K562 (cell line): Measurements from ENCODE around the gene LAMA5. TPM values are rescaled to one million over a fixed set of nuclear protein-coding genes. Genes with fewer than 3 reads are reported as not detected.

ENCODE experiments used
- AFF1 ChIP-seq, 2 experiments: fragments of 450-650 bp; IDR thresholded peaks; 2 replicates each; pipeline ENCODE4 v1.6.1; 2018; ENCODE audit warnings: mild to moderate bottlenecking in 2 of 2, low read depth in 1 of 2; ENCODE audit not compliant: partially characterized antibody in 2 of 2
- CHD4 ChIP-seq: fragments of 200-600 bp; sonication (generic); IDR thresholded peaks from 3 replicates; pipeline ENCODE4 v1.6.1; 2012; ENCODE audit warnings: low read depth, mild to moderate bottlenecking, mixed read lengths, low read length, inconsistent platforms; ENCODE audit not compliant: insufficient read depth, insufficient replicate concordance, poor library complexity, severe bottlenecking
- NFIC ChIP-seq: fragments of 450-650 bp; IDR thresholded peaks from 2 replicates; pipeline ENCODE4 v1.6.1; 2017; ENCODE audit warnings: mild to moderate bottlenecking, inconsistent platforms
- NR2C1 ChIP-seq, 2 experiments: fragments of 450-650 bp; IDR thresholded peaks; 2 replicates each; pipeline ENCODE4 v1.6.1; 2017; ENCODE audit warnings: mild to moderate bottlenecking in 2 of 2, antibody characterized with exemption in 1 of 2, inconsistent platforms in 1 of 2, missing compliant biosample characterization in 1 of 2, missing genetic modification characterization in 1 of 2
- SIN3A ChIP-seq, 2 experiments: fragments of 150-350 bp in 1 of 2; IDR thresholded peaks; 2 replicates each; pipeline ENCODE4 v1.6.1; 2011 to 2016; ENCODE audit warnings: borderline replicate concordance in 2 of 2, low read depth in 2 of 2, low read length in 2 of 2, mild to moderate bottlenecking in 2 of 2, moderate library complexity in 2 of 2; ENCODE audit not compliant: control insufficient read depth in 1 of 2
- SMAD1 ChIP-seq: fragments of 150-350 bp; IDR thresholded peaks from 2 replicates; pipeline ENCODE4 v1.6.1; 2014; ENCODE audit warnings: low read length, low read depth; ENCODE audit not compliant: partially characterized antibody
- SMARCB1 ChIP-seq: IDR thresholded peaks from 2 replicates; pipeline ENCODE4 v1.6.1; 2011; ENCODE audit warnings: improper control_type of control experiment, low read depth; ENCODE audit not compliant: insufficient read length
- TSC22D4 ChIP-seq: fragments of 450-650 bp; IDR thresholded peaks from 2 replicates; pipeline ENCODE4 v1.6.1; 2016; ENCODE audit warnings: missing genetic modification characterization, missing biosample characterization, control low read depth
- XRCC3 ChIP-seq: fragments of 450-650 bp; IDR thresholded peaks from 2 replicates; pipeline ENCODE4 v1.6.1; 2017; ENCODE audit warnings: mild to moderate bottlenecking, moderate library complexity
- ZNF507 ChIP-seq: conservative IDR thresholded peaks from 2 replicates; pipeline ENCODE4 v1.6.1; 2017; ENCODE audit warnings: missing genetic modification characterization, missing compliant biosample characterization
- ZNF830 ChIP-seq: fragments of 250-450 bp; sonication (Bioruptor Pico); IDR thresholded peaks from 2 replicates; pipeline ENCODE4 v1.5.0; 2021; ENCODE audit warnings: mild to moderate bottlenecking
- ZZZ3 ChIP-seq: fragments of 450-650 bp; IDR thresholded peaks from 2 replicates; pipeline ENCODE4 v1.6.1; 2016; ENCODE audit warnings: antibody characterized with exemption, mild to moderate bottlenecking, moderate library complexity
- polyA plus RNA-seq, 8 experiments: library from polyadenylated mRNA; depleted of rRNA in 4 of 8; stranded (reverse) in 5 of 8; unstranded in 3 of 8; fragments of >200 nt; fragmentation: Nextera tagmentation in 2 of 8; fragmentation: Illumina TruSeq in 1 of 8; extraction: Ambion mirVana in 2 of 8; extraction: Trizol in 1 of 8; gene quantifications; 2 replicates each; pipeline versions ENCODE4 v1.2.1 to v1.2.3, GENCODE V29; 2011 to 2014; ENCODE audit warnings: inconsistent platforms in 1 of 8, missing spikeins in 1 of 8
- total RNA-seq, 7 experiments: library from RNA; depleted of rRNA in 6 of 7; stranded (reverse); fragments of >200 nt in 6 of 7; fragmentation: Illumina TruSeq in 2 of 7; extraction: Trizol in 2 of 7; gene quantifications; 2 replicates each; pipeline versions ENCODE4 v1.2.1 to v1.2.3, GENCODE V29; 2011 to 2021; ENCODE audit warnings: low replicate concordance in 1 of 7
- TF ChIP-seq, protein P1 (sequence below): fragments of 450-650 bp; IDR thresholded peaks from 2 replicates; pipeline ENCODE4 v1.6.1; 2017; ENCODE audit warnings: antibody characterized with exemption
- TF ChIP-seq, protein P2 (sequence below): IDR thresholded peaks from 2 replicates; pipeline ENCODE4 v1.6.1; 2011; ENCODE audit not compliant: insufficient read length; ENCODE audit errors: extremely low read depth
- TF ChIP-seq, protein P3 (sequence below), 3 experiments: fragments of 200-800 bp in 1 of 3; fragments of 250-450 bp in 1 of 3; fragments of 450-650 bp in 1 of 3; sonication (Bioruptor Pico) in 1 of 3; sonication (Bioruptor generic) in 1 of 3; formaldehyde crosslinking in 1 of 3; IDR thresholded peaks; 2 replicates each; pipeline versions ENCODE4 v1.6.1 to v1.8.0; 2016 to 2022; ENCODE audit warnings: mild to moderate bottlenecking in 2 of 3, missing genetic modification characterization in 2 of 3, missing compliant biosample characterization in 1 of 3, moderate library complexity in 1 of 3

Gene LAMA5
- total and polyA plus RNA-seq, 9 of the 15 experiments (the other 6 are each of a cell fraction or from before 2014, with no cell fraction given), result 0.31 to 101 (median 7.8) TPM

GRCh38 chr20:62406635-62407176 lies 39.6 kb upstream of the LAMA5 start (continued):
- TF ChIP-seq SIN3A (IDR thresholded peaks at IDR 0.05; ENCODE audit: borderline replicate concordance in 2 of 2, control insufficient read depth in 1 of 2, low read depth in 2 of 2, low read length in 2 of 2), result 0 out of 4 replicates have a peak, but pooled peaks of 1 of the 2 experiments have one; percentile 5
- TF ChIP-seq SMAD1, result no peak
- TF ChIP-seq, protein P1, sequence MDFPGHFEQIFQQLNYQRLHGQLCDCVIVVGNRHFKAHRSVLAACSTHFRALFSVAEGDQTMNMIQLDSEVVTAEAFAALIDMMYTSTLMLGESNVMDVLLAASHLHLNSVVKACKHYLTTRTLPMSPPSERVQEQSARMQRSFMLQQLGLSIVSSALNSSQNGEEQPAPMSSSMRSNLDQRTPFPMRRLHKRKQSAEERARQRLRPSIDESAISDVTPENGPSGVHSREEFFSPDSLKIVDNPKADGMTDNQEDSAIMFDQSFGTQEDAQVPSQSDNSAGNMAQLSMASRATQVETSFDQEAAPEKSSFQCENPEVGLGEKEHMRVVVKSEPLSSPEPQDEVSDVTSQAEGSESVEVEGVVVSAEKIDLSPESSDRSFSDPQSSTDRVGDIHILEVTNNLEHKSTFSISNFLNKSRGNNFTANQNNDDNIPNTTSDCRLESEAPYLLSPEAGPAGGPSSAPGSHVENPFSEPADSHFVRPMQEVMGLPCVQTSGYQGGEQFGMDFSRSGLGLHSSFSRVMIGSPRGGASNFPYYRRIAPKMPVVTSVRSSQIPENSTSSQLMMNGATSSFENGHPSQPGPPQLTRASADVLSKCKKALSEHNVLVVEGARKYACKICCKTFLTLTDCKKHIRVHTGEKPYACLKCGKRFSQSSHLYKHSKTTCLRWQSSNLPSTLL, result no peak
- TF ChIP-seq TSC22D4 (tag), result no peak
- TF ChIP-seq CHD4, result no peak
- no peak for TF ChIP-seq SMARCB1
- TF ChIP-seq AFF1 (IDR thresholded peaks at IDR 0.05; ENCODE audit: low read depth in 1 of 2, partially characterized antibody in 2 of 2), result no peak
- TF ChIP-seq ZZZ3, result no peak
- TF ChIP-seq ZNF830 (CRISPR knock-in tag), result no peak
- no peak for TF ChIP-seq ZNF507 (tag)
- peak; percentile 59 for TF ChIP-seq NFIC
- TF ChIP-seq, protein P2, sequence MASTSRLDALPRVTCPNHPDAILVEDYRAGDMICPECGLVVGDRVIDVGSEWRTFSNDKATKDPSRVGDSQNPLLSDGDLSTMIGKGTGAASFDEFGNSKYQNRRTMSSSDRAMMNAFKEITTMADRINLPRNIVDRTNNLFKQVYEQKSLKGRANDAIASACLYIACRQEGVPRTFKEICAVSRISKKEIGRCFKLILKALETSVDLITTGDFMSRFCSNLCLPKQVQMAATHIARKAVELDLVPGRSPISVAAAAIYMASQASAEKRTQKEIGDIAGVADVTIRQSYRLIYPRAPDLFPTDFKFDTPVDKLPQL, result no peak
- no peak for TF ChIP-seq NR2C1 (IDR thresholded peaks at IDR 0.05)
- TF ChIP-seq NR2C1 (tag; IDR thresholded peaks at IDR 0.05), result no peak
- no peak for TF ChIP-seq XRCC3
- TF ChIP-seq, protein P3, sequence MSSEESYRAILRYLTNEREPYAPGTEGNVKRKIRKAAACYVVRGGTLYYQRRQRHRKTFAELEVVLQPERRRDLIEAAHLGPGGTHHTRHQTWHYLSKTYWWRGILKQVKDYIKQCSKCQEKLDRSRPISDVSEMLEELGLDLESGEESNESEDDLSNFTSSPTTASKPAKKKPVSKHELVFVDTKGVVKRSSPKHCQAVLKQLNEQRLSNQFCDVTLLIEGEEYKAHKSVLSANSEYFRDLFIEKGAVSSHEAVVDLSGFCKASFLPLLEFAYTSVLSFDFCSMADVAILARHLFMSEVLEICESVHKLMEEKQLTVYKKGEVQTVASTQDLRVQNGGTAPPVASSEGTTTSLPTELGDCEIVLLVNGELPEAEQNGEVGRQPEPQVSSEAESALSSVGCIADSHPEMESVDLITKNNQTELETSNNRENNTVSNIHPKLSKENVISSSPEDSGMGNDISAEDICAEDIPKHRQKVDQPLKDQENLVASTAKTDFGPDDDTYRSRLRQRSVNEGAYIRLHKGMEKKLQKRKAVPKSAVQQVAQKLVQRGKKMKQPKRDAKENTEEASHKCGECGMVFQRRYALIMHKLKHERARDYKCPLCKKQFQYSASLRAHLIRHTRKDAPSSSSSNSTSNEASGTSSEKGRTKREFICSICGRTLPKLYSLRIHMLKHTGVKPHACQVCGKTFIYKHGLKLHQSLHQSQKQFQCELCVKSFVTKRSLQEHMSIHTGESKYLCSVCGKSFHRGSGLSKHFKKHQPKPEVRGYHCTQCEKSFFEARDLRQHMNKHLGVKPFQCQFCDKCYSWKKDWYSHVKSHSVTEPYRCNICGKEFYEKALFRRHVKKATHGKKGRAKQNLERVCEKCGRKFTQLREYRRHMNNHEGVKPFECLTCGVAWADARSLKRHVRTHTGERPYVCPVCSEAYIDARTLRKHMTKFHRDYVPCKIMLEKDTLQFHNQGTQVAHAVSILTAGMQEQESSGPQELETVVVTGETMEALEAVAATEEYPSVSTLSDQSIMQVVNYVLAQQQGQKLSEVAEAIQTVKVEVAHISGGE (CRISPR knock-in tag; IDR thresholded peaks at IDR 0.05), result 0 out of 6 replicates have a peak, but pooled peaks of 1 of the 3 experiments have one; percentile 12
